Nephron (organoid): ENCODE results near the gene EXOC5.

Experiments
- H3K27ac Mint-ChIP-seq, 3 experiments: 2 replicates each; pipeline ENCODE4 v1.8.0; 2020; ENCODE audit warnings: mixed read lengths in 3 of 3, mild to moderate bottlenecking in 2 of 3, moderate library complexity in 1 of 3
- H3K27me3 Mint-ChIP-seq: 2 replicates; pipeline ENCODE4 v1.8.0; 2021; ENCODE audit warnings: low read depth, mild to moderate bottlenecking, moderate library complexity, mixed read lengths
- H3K36me3 Mint-ChIP-seq: 2 replicates; pipeline ENCODE4 v1.8.0; 2020; ENCODE audit warnings: low read depth, mixed read lengths
- H3K4me1 Mint-ChIP-seq: 2 replicates; pipeline ENCODE4 v1.8.0; 2020; ENCODE audit warnings: mixed read lengths
- H3K4me3 Mint-ChIP-seq, 3 experiments: 2 replicates each; pipeline ENCODE4 v1.8.0; 2020; ENCODE audit warnings: mild to moderate bottlenecking in 3 of 3, mixed read lengths in 3 of 3, moderate library complexity in 2 of 3
- H3K9me3 Mint-ChIP-seq: 2 replicates; pipeline ENCODE4 v1.8.0; 2020; ENCODE audit warnings: mixed read lengths
- TF ChIP-seq, protein P1 (sequence below), 3 experiments: fragments of 200-600 bp; sonication (generic); IDR thresholded peaks; one replicate each; pipeline ENCODE4 v1.5.0; 2021; ENCODE audit warnings: antibody characterized with exemption in 3 of 3; ENCODE audit not compliant: unreplicated experiment in 3 of 3

Gene EXOC5

DNA sequence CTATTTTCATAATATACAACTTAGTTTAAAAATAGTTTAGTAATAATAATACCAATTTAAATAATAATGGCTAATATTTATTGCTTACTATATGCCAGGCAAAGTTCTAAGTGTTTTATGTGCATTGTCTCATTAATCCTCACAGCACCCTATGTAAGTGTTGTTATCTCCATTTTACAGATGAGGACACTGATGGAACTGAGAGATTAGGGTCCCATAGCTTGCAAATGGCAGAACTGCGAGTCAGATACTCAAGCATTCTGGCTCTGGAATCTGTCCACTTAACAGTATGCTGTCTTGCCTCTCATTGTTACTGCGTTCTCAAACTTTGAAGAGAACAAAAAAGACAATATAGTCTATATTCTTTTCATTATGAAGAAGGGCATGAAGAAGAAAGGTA lies 19.0 kb upstream of the EXOC5 start:
- TF ChIP-seq, protein P1, sequence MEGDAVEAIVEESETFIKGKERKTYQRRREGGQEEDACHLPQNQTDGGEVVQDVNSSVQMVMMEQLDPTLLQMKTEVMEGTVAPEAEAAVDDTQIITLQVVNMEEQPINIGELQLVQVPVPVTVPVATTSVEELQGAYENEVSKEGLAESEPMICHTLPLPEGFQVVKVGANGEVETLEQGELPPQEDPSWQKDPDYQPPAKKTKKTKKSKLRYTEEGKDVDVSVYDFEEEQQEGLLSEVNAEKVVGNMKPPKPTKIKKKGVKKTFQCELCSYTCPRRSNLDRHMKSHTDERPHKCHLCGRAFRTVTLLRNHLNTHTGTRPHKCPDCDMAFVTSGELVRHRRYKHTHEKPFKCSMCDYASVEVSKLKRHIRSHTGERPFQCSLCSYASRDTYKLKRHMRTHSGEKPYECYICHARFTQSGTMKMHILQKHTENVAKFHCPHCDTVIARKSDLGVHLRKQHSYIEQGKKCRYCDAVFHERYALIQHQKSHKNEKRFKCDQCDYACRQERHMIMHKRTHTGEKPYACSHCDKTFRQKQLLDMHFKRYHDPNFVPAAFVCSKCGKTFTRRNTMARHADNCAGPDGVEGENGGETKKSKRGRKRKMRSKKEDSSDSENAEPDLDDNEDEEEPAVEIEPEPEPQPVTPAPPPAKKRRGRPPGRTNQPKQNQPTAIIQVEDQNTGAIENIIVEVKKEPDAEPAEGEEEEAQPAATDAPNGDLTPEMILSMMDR (IDR thresholded peaks at IDR 0.05; ENCODE audit: unreplicated experiment in 3 of 3): no peak
- H3K27me3 Mint-ChIP-seq: no peaks in the 10 kb centered on the region
- H3K4me3 Mint-ChIP-seq: no peak overlapping the region
- no peak overlapping the region for H3K27ac Mint-ChIP-seq
- no peaks in the 10 kb centered on the region for H3K9me3 Mint-ChIP-seq
- H3K4me1 Mint-ChIP-seq: no peaks in the 10 kb centered on the region
- peaks cover 23% of the 10 kb centered on the region for H3K36me3 Mint-ChIP-seq

DNA sequence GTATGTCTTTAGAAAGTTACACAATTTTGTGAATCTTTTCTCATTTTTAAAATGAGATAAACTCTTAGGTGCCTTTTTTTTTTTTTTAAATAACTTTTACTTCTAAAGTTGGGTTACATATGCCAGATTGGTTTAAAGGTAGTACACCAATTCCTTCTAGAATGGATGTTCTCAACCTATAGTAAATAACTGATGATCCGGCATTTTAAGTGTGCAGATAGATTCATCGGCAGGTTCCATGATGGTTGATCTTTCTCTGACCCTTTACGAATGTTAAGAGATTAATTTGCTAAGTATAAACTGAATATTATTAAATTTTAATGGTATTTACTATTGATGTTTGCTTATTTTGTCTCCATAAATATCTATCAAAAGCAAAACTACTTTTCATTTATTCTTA lies 8.4 kb upstream of the EXOC5 start:
- H3K4me1 Mint-ChIP-seq: no peaks in the 10 kb centered on the region
- no peak overlapping the region for H3K27ac Mint-ChIP-seq
- H3K36me3 Mint-ChIP-seq: peaks cover 34% of the 10 kb centered on the region
- H3K4me3 Mint-ChIP-seq: no peak overlapping the region
- TF ChIP-seq, protein P1 (IDR thresholded peaks at IDR 0.05; ENCODE audit: unreplicated experiment in 3 of 3): no peak
- H3K9me3 Mint-ChIP-seq: no peaks in the 10 kb centered on the region
- H3K27me3 Mint-ChIP-seq: no peaks in the 10 kb centered on the region

DNA sequence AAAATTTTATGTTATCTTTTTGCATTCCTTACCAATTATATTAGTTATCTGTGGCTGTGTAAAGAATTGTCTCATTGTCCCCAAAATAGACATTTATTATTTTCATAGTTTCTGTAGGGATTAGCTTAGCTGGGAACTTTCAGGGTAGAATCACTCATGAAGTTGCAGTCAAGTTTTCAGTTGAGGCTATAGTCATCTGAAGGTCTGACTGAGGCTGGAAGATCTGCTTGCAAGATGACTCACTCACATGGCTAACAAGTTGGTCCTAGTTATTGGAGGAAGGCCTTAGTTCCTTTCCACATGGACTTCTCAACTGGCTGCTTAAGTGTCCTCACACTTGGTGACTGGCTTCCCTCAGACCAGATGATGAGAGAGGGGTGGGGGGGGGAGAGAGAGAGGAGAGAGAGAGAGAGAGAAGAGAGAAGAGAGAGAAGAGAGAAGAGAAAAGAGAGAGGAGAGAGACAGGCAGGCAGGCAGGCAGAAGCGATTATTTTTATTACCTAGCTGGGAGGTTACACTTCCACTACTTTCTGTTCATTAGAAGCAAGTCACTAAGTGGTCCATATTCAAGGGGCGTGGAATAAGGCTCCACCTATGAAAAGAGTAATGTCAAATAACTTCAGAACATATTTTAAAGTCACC lies 6.4 kb upstream of the EXOC5 start:
- no peak overlapping the region for H3K4me3 Mint-ChIP-seq
- H3K27me3 Mint-ChIP-seq: no peaks in the 10 kb centered on the region
- TF ChIP-seq, protein P1 (IDR thresholded peaks at IDR 0.05; ENCODE audit: unreplicated experiment in 3 of 3): no peak
- H3K4me1 Mint-ChIP-seq: peaks cover 18% of the 10 kb centered on the region
- H3K27ac Mint-ChIP-seq: no peak overlapping the region
- no peaks in the 10 kb centered on the region for H3K9me3 Mint-ChIP-seq
- H3K36me3 Mint-ChIP-seq: peaks cover 30% of the 10 kb centered on the region

DNA sequence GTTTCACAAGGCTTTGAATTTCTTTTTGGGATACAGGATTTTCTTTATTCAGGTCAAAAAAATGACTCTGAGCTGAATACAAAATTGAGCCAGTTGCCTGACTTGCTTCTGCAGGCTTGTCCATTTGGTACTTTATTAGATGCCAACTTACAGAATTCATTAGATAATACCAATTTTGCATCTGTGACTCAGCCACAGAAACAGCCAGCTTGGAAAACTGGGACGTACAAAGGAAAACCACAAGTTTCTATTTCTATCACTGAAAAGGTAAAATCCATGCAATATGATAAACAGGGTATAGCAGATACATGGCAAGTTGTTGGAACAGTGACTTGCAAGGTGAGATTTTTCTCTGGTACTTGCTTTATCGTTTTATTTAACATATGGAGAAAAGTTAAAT lies 5.8 kb upstream of the EXOC5 start:
- Mint-ChIP-seq H3K27ac (no peak overlapping the region), H3K4me1 (peaks cover 21% of the 10 kb centered on the region), H3K27me3 (no peaks in the 10 kb centered on the region), H3K4me3 (no peak overlapping the region), H3K36me3 (peaks cover 30% of the 10 kb centered on the region), H3K9me3 (no peaks in the 10 kb centered on the region)
- TF ChIP-seq, protein P1 (IDR thresholded peaks at IDR 0.05; ENCODE audit: unreplicated experiment in 3 of 3): no peak

DNA sequence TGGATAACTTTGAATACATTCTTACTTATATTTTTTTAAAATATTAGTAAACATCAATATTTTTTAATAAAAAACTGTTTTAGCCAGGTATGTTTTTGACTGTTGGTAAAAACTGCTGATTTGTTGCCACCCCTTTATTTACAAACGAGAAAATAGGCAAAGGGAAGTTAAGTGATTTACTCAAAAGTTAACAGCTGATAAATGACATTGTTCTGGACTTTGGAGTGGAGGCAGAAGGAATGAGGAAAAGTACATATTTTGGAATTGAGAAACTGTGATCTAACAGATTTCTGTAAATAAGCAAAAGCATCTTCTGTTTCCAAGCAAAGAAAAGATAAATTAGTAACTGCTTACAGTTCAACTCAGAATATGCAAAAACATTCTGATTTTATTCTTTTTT lies 4.5 kb upstream of the EXOC5 start:
- no peaks in the 10 kb centered on the region for H3K9me3 Mint-ChIP-seq
- TF ChIP-seq, protein P1 (IDR thresholded peaks at IDR 0.05; ENCODE audit: unreplicated experiment in 3 of 3): no peak
- peaks cover 30% of the 10 kb centered on the region for H3K4me1 Mint-ChIP-seq
- peaks cover 25% of the 10 kb centered on the region for H3K36me3 Mint-ChIP-seq
- no peak overlapping the region for H3K27ac Mint-ChIP-seq
- H3K4me3 Mint-ChIP-seq: no peak overlapping the region
- peaks cover 3% of the 10 kb centered on the region for H3K27me3 Mint-ChIP-seq

DNA sequence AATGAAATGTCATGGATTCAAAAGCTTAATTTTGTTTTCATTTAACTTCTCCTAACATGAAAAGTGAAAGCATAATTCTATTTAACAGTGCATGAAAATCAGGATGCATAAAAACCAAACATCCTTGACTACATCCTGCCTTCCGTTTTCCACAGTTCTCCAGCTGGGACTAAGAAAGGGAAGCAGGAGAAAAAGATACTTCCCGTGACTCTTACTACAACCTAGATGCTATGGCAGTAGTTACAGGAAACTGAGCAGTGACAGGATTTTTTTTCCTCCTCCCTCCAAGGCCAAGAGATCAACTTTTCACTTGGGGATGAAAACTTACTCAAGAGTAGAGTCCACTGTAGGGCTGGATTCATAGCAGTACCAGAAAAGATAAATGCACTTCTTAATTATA lies 2.6 kb downstream of the EXOC5 start:
- Mint-ChIP-seq H3K4me1 (peaks cover 44% of the 10 kb centered on the region), H3K27ac (no peak overlapping the region), H3K27me3 (peaks cover 3% of the 10 kb centered on the region), H3K9me3 (no peaks in the 10 kb centered on the region), H3K4me3 (peak overlapping the region; percentile 31 to 68 (median 60)), H3K36me3 (peaks cover 4% of the 10 kb centered on the region)
- TF ChIP-seq, protein P1 (IDR thresholded peaks at IDR 0.05; ENCODE audit: unreplicated experiment in 3 of 3): no peak
